Loucy (cell line): ENCODE measurements around the gene GNGT1.

Source experiments
- CTCF ChIP-seq: fragments of 200-600 bp; sonication (generic); conservative IDR thresholded peaks from 2 replicates; pipeline ENCODE4 v1.5.1; 2014; ENCODE audit warnings: mild to moderate bottlenecking, antibody characterized with exemption, low read length
- EZH2phosphoT487 ChIP-seq: fragments of 200-600 bp; IDR thresholded peaks from 2 replicates; pipeline ENCODE4 v1.6.1; 2018; ENCODE audit warnings: antibody characterized with exemption, mild to moderate bottlenecking, moderate library complexity, borderline replicate concordance

GRCh38 chr7:93877742-93878141, 28.6 kb upstream of the GNGT1 start:
- TF ChIP-seq CTCF (no peak), EZH2phosphoT487 (no peak)
